Neural progenitor cell (in vitro differentiated cells): ENCODE data around the gene RPS18. TPM values are rescaled to one million over a fixed set of nuclear protein-coding genes. Genes with fewer than 3 reads are reported as not detected.

Experiments
- DNase-seq: peaks from one replicate; pipeline ENCODE4 v3.0.0-alpha.2; 2016; ENCODE audit warnings: low spot score
- H2AFZ ChIP-seq: fragments of 200-600 bp; sonication (generic); replicated peaks from 2 replicates; pipeline ENCODE4 v1.6.1; 2016; ENCODE audit warnings: antibody characterized with exemption
- H3F3A ChIP-seq: fragments of 200-600 bp; sonication (generic); 2 replicates; pipeline ENCODE4 v1.6.1; 2016; ENCODE audit warnings: antibody characterized with exemption, low read depth
- H3K27ac ChIP-seq: fragments of 200-600 bp; sonication (generic); 2 replicates; pipeline ENCODE4 v1.5.1; 2016; ENCODE audit warnings: mild to moderate bottlenecking
- H3K27me3 ChIP-seq: fragments of 200-600 bp; sonication (generic); 2 replicates; pipeline ENCODE4 v1.6.1; 2016; ENCODE audit warnings: mild to moderate bottlenecking, moderate library complexity
- H3K36me3 ChIP-seq: fragments of 200-600 bp; sonication (generic); 2 replicates; pipeline ENCODE4 v1.5.1; 2016
- H3K4me1 ChIP-seq: fragments of 200-600 bp; sonication (generic); 2 replicates; pipeline ENCODE4 v1.6.1; 2016; ENCODE audit warnings: mixed run types
- H3K4me2 ChIP-seq: fragments of 200-600 bp; sonication (generic); 2 replicates; pipeline ENCODE4 v1.6.1; 2016
- H3K4me3 ChIP-seq: fragments of 200-600 bp; sonication (generic); 2 replicates; pipeline ENCODE4 v1.5.1; 2016
- H3K79me2 ChIP-seq: fragments of 200-600 bp; sonication (generic); 2 replicates; pipeline ENCODE4 v1.6.1; 2016; ENCODE audit warnings: low read depth
- H3K9ac ChIP-seq: fragments of 200-600 bp; sonication (generic); 2 replicates; pipeline ENCODE4 v1.6.1; 2016
- H3K9me3 ChIP-seq: fragments of 200-600 bp; sonication (generic); 2 replicates; pipeline ENCODE4 v1.5.1; 2016; ENCODE audit warnings: low read depth
- H4K20me1 ChIP-seq: fragments of 200-600 bp; sonication (generic); 2 replicates; pipeline ENCODE4 v1.6.1; 2016; ENCODE audit warnings: low read depth
- H3K27ac Mint-ChIP-seq: 3 replicates; pipeline ENCODE4 v1.8.0; 2021; ENCODE audit warnings: mixed read lengths
- H3K27me3 Mint-ChIP-seq: 2 replicates; pipeline ENCODE4 v1.8.0; 2022; ENCODE audit warnings: low read depth, mild to moderate bottlenecking, inconsistent platforms, moderate library complexity, mixed read lengths; ENCODE audit not compliant: insufficient read depth
- H3K36me3 Mint-ChIP-seq: 3 replicates; pipeline ENCODE4 v1.8.0; 2021; ENCODE audit warnings: mixed read lengths
- H3K4me1 Mint-ChIP-seq: 3 replicates; pipeline ENCODE4 v1.8.0; 2021; ENCODE audit warnings: mixed read lengths
- H3K4me3 Mint-ChIP-seq: 3 replicates; pipeline ENCODE4 v1.8.0; 2021; ENCODE audit warnings: mild to moderate bottlenecking, moderate library complexity, mixed read lengths
- H3K9me3 Mint-ChIP-seq: 3 replicates; pipeline ENCODE4 v1.8.0; 2020; ENCODE audit warnings: mixed read lengths
- CTCF ChIP-seq: fragments of 200-600 bp; sonication (generic); IDR thresholded peaks from 2 replicates; pipeline ENCODE4 v1.5.1; 2017; ENCODE audit warnings: antibody characterized with exemption, mild to moderate bottlenecking
- EZH2 ChIP-seq: fragments of 200-600 bp; sonication (generic); IDR thresholded peaks from 2 replicates; pipeline ENCODE4 v1.6.1; 2017; ENCODE audit warnings: antibody characterized with exemption, mild to moderate bottlenecking, moderate library complexity
- EZH2phosphoT487 ChIP-seq: fragments of 200-600 bp; sonication (generic); IDR thresholded peaks from 2 replicates; pipeline ENCODE4 v1.6.1; 2017; ENCODE audit warnings: antibody characterized with exemption
- total RNA-seq: library from RNA; depleted of rRNA; stranded (reverse); fragments of >200 nt; gene quantifications from 2 replicates; pipeline ENCODE4 v1.2.3, GENCODE V29; 2015; ENCODE audit warnings: low replicate concordance

RPS18 gene
- total RNA-seq, 1 donor from 2014 or later = 4,663 TPM

GRCh38 chr6:33277663-33278391, 6.0 kb downstream of the RPS18 start:
- DNase-seq = peak; percentile 29
- Histone ChIP-seq H3K36me3 (peaks cover 8% of the 10 kb centered on the region), H3K9me3 (no peaks in the 10 kb centered on the region), H3K4me3 (peak overlapping the region; percentile 57), H2AFZ (no peak overlapping the region), H4K20me1 (peaks cover 60% of the 10 kb centered on the region), H3K4me1 (peaks cover 38% of the 10 kb centered on the region), H3K9ac (no peak overlapping the region), H3K79me2 (peaks cover 33% of the 10 kb centered on the region), H3K4me2 (peak overlapping the region; percentile 98), H3K27me3 (no peaks in the 10 kb centered on the region), H3K27ac (no peak overlapping the region), H3F3A (peaks cover 59% of the 10 kb centered on the region)
- Mint-ChIP-seq H3K36me3 (peaks cover 19% of the 10 kb centered on the region), H3K4me3 (peak overlapping the region; percentile 88), H3K9me3 (no peaks in the 10 kb centered on the region), H3K27ac (no peak overlapping the region), H3K27me3 (peaks cover 5% of the 10 kb centered on the region), H3K4me1 (peaks cover 39% of the 10 kb centered on the region)
- TF ChIP-seq EZH2phosphoT487 = no peak
- no peak for TF ChIP-seq EZH2
- no peak for TF ChIP-seq CTCF

GRCh38 chr6:33278392-33278741, 6.5 kb downstream of the RPS18 start:
- peaks cover 27% of the 10 kb centered on the region for H3K79me2 ChIP-seq
- H4K20me1 ChIP-seq = peaks cover 55% of the 10 kb centered on the region
- H3K4me3 Mint-ChIP-seq = no peak overlapping the region
- H3K36me3 Mint-ChIP-seq = peaks cover 14% of the 10 kb centered on the region
- DNase-seq = no peak
- no peak overlapping the region for H2AFZ ChIP-seq
- peaks cover 33% of the 10 kb centered on the region for H3K4me1 ChIP-seq
- H3K4me2 ChIP-seq = no peak overlapping the region
- no peak overlapping the region for H3K4me3 ChIP-seq
- H3K9me3 Mint-ChIP-seq = no peaks in the 10 kb centered on the region
- H3K27ac Mint-ChIP-seq = no peak overlapping the region
- H3K9me3 ChIP-seq = no peaks in the 10 kb centered on the region
- H3K27me3 Mint-ChIP-seq = peaks cover 5% of the 10 kb centered on the region
- TF ChIP-seq EZH2 (no peak), EZH2phosphoT487 (no peak), CTCF (no peak)
- H3K9ac ChIP-seq = no peak overlapping the region
- H3K4me1 Mint-ChIP-seq = peaks cover 34% of the 10 kb centered on the region
- peaks cover 3% of the 10 kb centered on the region for H3K36me3 ChIP-seq
- H3K27me3 ChIP-seq = no peaks in the 10 kb centered on the region
- H3K27ac ChIP-seq = no peak overlapping the region
- peaks cover 54% of the 10 kb centered on the region for H3F3A ChIP-seq

DNA sequence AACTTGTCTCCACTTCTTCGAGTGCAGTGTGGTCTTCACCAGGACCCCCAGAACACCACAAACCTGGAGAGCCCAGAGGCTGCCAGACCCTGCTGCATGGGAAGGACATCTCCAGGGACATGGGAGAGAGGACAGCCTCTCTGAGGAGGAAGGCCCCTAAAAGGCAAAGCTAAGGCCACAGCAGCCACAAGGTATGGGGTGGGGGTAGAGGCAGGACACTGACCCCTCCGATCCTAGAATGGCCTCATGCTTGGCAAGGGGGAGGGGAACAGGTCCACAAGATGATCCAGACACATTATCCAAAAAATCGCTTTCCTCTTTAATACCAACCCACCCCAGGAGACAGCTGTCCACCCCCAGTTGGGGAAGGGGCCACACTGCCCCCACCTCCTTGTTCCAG, 6.9 kb downstream of the RPS18 start:
- peak overlapping the region; percentile 46 for H3K4me3 Mint-ChIP-seq
- Histone ChIP-seq H3K36me3 (no peaks in the 10 kb centered on the region), H3K4me1 (peaks cover 28% of the 10 kb centered on the region), H3K9me3 (no peaks in the 10 kb centered on the region), H3K79me2 (peaks cover 23% of the 10 kb centered on the region), H4K20me1 (peaks cover 51% of the 10 kb centered on the region), H3K27ac (no peak overlapping the region), H3F3A (peaks cover 49% of the 10 kb centered on the region), H3K27me3 (no peaks in the 10 kb centered on the region), H2AFZ (no peak overlapping the region), H3K9ac (no peak overlapping the region), H3K4me3 (no peak overlapping the region), H3K4me2 (no peak overlapping the region)
- H3K36me3 Mint-ChIP-seq = peaks cover 12% of the 10 kb centered on the region
- H3K9me3 Mint-ChIP-seq = no peaks in the 10 kb centered on the region
- H3K27ac Mint-ChIP-seq = no peak overlapping the region
- DNase-seq = no peak
- peaks cover 5% of the 10 kb centered on the region for H3K27me3 Mint-ChIP-seq
- TF ChIP-seq EZH2phosphoT487 = no peak
- no peak for TF ChIP-seq EZH2
- TF ChIP-seq CTCF = no peak
- H3K4me1 Mint-ChIP-seq = peaks cover 30% of the 10 kb centered on the region
